Measurements from ENCODE around the gene BHLHA15. TPM values are rescaled to one million over a fixed set of nuclear protein-coding genes. Genes with fewer than 3 reads are reported as not detected.

BHLHA15 gene
- total and polyA plus RNA-seq, 12 donors: 0.57 to 3.6 (median 1.6) TPM; not detected in 8

DNA sequence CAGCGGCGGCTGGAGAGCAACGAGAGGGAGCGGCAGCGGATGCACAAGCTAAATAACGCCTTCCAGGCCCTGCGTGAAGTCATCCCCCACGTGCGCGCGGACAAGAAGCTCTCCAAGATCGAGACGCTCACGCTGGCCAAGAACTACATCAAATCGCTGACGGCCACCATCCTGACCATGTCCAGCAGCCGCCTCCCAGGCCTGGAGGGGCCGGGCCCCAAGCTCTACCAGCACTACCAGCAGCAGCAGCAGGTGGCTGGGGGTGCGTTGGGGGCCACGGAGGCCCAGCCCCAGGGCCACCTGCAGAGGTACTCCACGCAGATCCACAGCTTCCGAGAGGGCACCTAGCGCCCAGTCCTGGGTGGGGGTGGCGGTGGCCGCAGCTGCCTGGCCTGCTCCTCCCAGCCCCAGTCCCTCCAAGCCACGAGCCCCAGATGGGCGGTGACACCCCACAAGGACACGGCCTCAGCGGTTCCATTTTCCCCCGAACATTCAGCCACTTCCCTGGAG, 1.3 kb downstream of the BHLHA15 start:
- no peak for TF ChIP-seq POLR2A (IDR thresholded peaks at IDR 0.05)
- TF ChIP-seq, protein P1, sequence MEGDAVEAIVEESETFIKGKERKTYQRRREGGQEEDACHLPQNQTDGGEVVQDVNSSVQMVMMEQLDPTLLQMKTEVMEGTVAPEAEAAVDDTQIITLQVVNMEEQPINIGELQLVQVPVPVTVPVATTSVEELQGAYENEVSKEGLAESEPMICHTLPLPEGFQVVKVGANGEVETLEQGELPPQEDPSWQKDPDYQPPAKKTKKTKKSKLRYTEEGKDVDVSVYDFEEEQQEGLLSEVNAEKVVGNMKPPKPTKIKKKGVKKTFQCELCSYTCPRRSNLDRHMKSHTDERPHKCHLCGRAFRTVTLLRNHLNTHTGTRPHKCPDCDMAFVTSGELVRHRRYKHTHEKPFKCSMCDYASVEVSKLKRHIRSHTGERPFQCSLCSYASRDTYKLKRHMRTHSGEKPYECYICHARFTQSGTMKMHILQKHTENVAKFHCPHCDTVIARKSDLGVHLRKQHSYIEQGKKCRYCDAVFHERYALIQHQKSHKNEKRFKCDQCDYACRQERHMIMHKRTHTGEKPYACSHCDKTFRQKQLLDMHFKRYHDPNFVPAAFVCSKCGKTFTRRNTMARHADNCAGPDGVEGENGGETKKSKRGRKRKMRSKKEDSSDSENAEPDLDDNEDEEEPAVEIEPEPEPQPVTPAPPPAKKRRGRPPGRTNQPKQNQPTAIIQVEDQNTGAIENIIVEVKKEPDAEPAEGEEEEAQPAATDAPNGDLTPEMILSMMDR (IDR thresholded peaks at IDR 0.05): no peak
- WGBS, 4 donors: 84 to 94% (median 88%) methylated on average over 18 to 30 of the region's 30 CpGs
- DNase-seq: peak in 1 of 7 donors; percentile 12
- Histone ChIP-seq H3K4me1 (replicated peaks in 1 of 2) (no peaks in the 10 kb centered on the region), H3K27me3 (no peaks in the 10 kb centered on the region), H3K36me3 (replicated peaks in 1 of 2) (peaks cover 0 to 5% of the 10 kb centered on the region in 2 donors), H3K4me3 (no peak overlapping the region), H3K9me3 (replicated peaks in 1 of 3) (no peaks in the 10 kb centered on the region), H3K27ac (no peak overlapping the region)
- intact Hi-C loops (cut with DNase I): no loop called here

DNA sequence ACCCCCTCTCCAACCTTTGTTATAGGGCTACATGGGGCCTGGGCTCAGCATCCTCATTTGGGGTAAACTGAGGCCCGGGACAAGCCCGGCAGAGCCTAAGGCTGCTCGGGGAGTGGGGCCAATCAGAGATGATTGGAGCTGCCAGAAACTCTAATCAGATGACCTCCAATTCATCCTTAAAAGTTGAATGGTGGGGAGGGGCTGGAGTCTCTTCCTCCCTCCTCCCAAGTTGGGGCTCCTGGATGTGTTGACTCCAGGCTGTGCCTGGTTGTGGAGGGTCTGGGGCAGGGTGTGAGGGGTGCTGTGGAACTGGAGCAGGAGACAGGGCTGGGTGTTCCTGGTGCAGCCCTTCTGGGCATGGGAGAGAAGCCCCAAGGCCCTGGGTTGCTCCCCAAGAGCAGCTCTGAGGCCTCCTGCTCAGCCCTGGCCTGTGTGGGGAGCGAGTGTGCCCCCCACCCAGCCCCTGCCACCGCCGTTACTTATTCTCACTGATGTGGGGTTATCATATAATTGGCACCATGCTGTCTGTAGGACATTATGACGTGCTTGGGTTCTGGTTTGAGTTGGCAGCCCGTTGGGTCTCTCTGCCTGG, 2.2 kb downstream of the BHLHA15 start:
- intact Hi-C loops (cut with DNase I): no loop called here
- H3K27me3 ChIP-seq: no peaks in the 10 kb centered on the region
- DNase-seq: no peak
- peaks cover 0 to 5% of the 10 kb centered on the region in 2 donors for H3K36me3 ChIP-seq (replicated peaks in 1 of 2)
- H3K4me1 ChIP-seq (replicated peaks in 1 of 2): no peaks in the 10 kb centered on the region
- no peak overlapping the region for H3K4me3 ChIP-seq
- TF ChIP-seq, protein P1 (IDR thresholded peaks at IDR 0.05): no peak
- no peak for TF ChIP-seq POLR2A (IDR thresholded peaks at IDR 0.05)
- H3K9me3 ChIP-seq (replicated peaks in 1 of 3): no peaks in the 10 kb centered on the region
- no peak overlapping the region for H3K27ac ChIP-seq
- WGBS, 4 donors: 86 to 93% (median 90%) methylated on average over 8 of the region's 8 CpGs

DNA sequence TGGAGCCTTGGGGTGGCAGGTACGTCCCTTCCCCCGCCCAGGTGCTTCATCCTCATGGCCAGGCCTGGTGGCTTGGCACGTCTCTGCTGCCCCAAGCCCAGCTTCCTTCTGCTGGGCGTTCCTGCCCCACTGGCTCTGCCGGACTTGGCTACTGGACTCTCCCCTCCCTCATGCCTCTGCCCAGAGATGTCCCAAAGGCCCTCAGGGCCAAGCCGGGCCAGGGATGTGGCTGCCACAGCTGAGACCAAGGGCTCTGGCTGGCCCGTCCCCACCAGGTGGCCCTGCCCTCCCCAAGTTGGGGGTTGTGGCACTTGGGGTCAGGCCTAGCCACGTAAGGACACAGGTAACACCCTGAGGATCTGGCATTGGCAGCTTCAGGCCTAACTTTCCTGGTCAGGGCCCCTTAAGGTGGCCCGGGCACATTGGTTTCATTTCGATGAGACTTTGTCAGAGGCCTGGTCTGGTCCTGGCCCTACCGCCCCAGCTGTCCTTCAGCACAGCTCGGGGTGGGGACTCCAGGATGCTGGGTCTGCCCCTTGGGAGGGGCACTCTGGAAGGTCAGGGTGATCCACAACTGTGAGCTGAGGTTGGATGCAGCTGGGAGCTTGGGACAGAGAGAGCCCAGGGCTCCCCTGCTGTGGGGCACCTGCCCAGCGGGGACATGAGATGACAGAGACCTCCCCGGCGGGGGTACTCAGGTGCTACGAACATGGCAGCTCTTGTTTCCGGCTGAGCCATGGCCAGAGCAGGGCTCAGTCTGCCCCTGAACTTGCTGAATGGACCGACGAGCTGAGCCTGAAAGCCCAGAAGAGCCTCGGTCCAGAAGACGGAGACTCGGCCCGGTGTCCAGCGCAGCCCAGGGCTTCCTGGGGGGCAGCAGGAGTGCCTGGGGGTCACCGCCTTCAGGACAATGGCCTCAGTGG, 2.9 kb downstream of the BHLHA15 start:
- TF ChIP-seq POLR2A (IDR thresholded peaks at IDR 0.05): no peak
- TF ChIP-seq, protein P1 (IDR thresholded peaks at IDR 0.05): no peak
- Histone ChIP-seq H3K4me3 (no peak overlapping the region), H3K9me3 (replicated peaks in 1 of 3) (no peaks in the 10 kb centered on the region), H3K27me3 (no peaks in the 10 kb centered on the region), H3K4me1 (replicated peaks in 1 of 2) (no peaks in the 10 kb centered on the region), H3K36me3 (replicated peaks in 1 of 2) (peaks cover 0 to 5% of the 10 kb centered on the region in 2 donors), H3K27ac (no peak overlapping the region)
- DNase-seq: peak in 1 of 7 donors; percentile 13
- 87 to 96% (median 88%) methylated on average over 15 to 25 of the region's 25 CpGs for WGBS, 4 donors
- intact Hi-C loops (cut with DNase I): no loop called here

DNA sequence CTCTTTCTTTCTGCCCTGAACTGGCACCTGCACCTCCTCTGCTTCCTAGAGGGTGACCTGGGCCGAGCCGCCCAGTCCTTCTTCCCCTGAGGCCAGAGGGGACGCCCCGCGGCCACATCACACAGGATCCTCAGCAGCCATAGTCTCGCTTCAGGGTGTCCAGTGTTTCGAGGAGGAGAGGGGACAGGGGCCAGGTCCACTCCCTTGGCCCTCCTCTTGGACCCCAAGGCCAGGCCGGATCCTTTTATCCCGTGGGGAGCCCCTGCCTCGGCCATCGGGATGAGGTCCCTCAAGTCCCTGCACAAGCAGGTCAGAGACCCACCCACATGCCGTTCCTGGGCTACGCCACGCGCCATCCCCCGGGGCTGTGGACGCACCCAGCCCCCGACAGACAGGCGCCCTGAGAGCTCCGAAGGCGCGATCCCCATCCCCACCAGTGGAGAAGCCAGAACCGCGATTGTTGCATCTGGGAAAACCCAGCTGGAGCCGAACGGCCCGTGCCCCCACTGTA, 3.6 kb downstream of the BHLHA15 start:
- H3K27me3 ChIP-seq: no peaks in the 10 kb centered on the region
- intact Hi-C loops (cut with DNase I): no loop called here
- DNase-seq: peak in 1 of 7 donors; percentile 7

More for the DNA sequence above, 3.6 kb downstream of the BHLHA15 start:
- H3K4me3 ChIP-seq: no peak overlapping the region
- no peaks in the 10 kb centered on the region for H3K4me1 ChIP-seq (replicated peaks in 1 of 2)
- no peak overlapping the region for H3K27ac ChIP-seq
- TF ChIP-seq, protein P1 (IDR thresholded peaks at IDR 0.05): no peak
- no peak for TF ChIP-seq POLR2A (IDR thresholded peaks at IDR 0.05)
- no peaks in the 10 kb centered on the region for H3K9me3 ChIP-seq (replicated peaks in 1 of 3)
- WGBS, 4 donors: 94 to 97% (median 95%) methylated on average over 19 to 27 of the region's 27 CpGs
- H3K36me3 ChIP-seq (replicated peaks in 1 of 2): peaks cover 0 to 5% of the 10 kb centered on the region in 2 donors
